ENCODE results near the gene ARHGEF12. TPM values are rescaled to one million over a fixed set of nuclear protein-coding genes. Genes with fewer than 3 reads are reported as not detected.
A peak's percentile ranks its signal among the peaks of the same experiment; 100 is the strongest.

The ARHGEF12 gene
- total and polyA plus RNA-seq, 2 experiments from 2014 or later = 9.0 to 38.9 TPM

DNA sequence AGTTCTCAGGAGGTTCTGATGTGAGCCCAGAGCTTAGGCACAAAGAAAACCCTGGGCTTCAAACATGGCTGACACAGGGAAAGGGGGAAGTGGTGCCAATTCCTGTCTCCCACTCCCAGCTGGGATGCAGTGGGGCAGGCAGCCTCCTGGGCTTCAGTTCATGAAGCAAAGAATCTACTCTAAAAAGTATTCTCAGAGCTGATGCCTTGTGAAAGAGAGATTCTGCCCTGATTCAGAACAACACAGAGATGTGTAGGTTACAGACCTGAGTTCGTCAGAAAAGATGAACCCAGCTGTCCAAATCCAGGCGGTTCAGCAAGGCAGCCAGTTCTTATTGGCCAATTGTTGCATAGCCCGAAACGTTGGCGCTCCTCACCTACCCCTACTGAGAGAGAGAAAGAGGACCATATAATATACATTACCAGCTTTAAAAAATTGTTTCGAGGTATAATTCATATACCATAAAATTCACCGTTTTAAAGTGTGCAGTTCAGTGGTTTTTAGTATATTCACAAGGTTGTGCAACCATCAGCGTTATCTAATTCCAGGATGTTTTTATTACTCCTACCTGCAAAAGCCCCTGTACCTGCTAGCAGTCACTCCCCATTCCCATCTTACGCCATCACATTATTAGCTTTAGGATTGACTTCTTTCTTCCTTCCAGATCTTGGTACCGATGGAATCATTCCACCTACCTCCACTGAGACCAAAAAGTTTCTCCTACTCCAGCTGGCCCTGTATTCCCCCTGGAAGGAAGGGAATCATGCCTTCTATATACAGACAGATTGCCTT, 18.3 kb upstream of the ARHGEF12 start:
- Mint-ChIP-seq H3K4me3 (no peak overlapping the region), H3K36me3 (ENCODE audit: low read depth) (no peaks in the 10 kb centered on the region), H3K27me3 (ENCODE audit: insufficient read depth, low read depth, poor library complexity) (no peaks in the 10 kb centered on the region), H3K27ac (no peak overlapping the region), H3K9me3 (no peaks in the 10 kb centered on the region), H3K4me1 (peaks cover 10% of the 10 kb centered on the region)
- Histone ChIP-seq H3K4me3 (0 out of 2 replicates have a peak overlapping the region, but pooled peaks have one; percentile 49), H3F3A (replicated peaks; ENCODE audit: low read depth) (no peaks in the 10 kb centered on the region), H3K4me1 (ENCODE audit: insufficient read depth) (peaks cover 18% of the 10 kb centered on the region), H3K27ac (ENCODE audit: low read depth) (no peak overlapping the region), H3K27me3 (ENCODE audit: insufficient read depth) (no peaks in the 10 kb centered on the region), H3K9me2 (ENCODE audit: insufficient read depth) (no peaks in the 10 kb centered on the region), H3K36me3 (ENCODE audit: insufficient read depth) (no peaks in the 10 kb centered on the region), H3K79me2 (replicated peaks; ENCODE audit: insufficient read depth) (no peaks in the 10 kb centered on the region), H4K20me1 (replicated peaks; ENCODE audit: insufficient read depth) (no peaks in the 10 kb centered on the region), H3K4me2 (peak overlapping the region; percentile 75; the same call in 1 of the 2 replicates), H2AFZ (peak overlapping the region; percentile 97)
- TF ChIP-seq ZNF331 (CRISPR knock-in tag; IDR thresholded peaks at IDR 0.05; ENCODE audit: low read depth) (no peak), JUNB (IDR thresholded peaks at IDR 0.05; ENCODE audit: unreplicated experiment) (no peak), EZH2phosphoT487 (IDR thresholded peaks at IDR 0.05; ENCODE audit: unreplicated experiment) (no peak), CTCF (conservative IDR thresholded peaks at IDR 0.05; ENCODE audit: low read depth in 2 of 2) (no peak), ETS1 (IDR thresholded peaks at IDR 0.05) (no peak), ZNF462 (CRISPR knock-in tag; IDR thresholded peaks at IDR 0.05) (no peak), EZH2 (IDR thresholded peaks at IDR 0.05; ENCODE audit: low read depth, unreplicated experiment) (no peak), REST (IDR thresholded peaks at IDR 0.05; ENCODE audit: unreplicated experiment) (no peak), STAT1 (IDR thresholded peaks at IDR 0.05; ENCODE audit: unreplicated experiment) (no peak), ZNF114 (CRISPR knock-in tag; IDR thresholded peaks at IDR 0.05) (no peak), NANOG (IDR thresholded peaks at IDR 0.05; ENCODE audit: borderline replicate concordance) (no peak), POLR2AphosphoS5 (IDR thresholded peaks at IDR 0.05; ENCODE audit: low read depth) (no peak), CREB1 (CRISPR knock-in tag; IDR thresholded peaks at IDR 0.05; ENCODE audit: low read depth) (no peak)
- no peak for ATAC-seq
- DNase-seq (ENCODE audit: low spot score) = no peak
